HEK293 (cell line): ENCODE results near the gene ATP8A1.

Experiments
- CTCF ChIA-PET: fragments of 350-600 bp; formaldehyde crosslinking; extraction: SDS; loops from one replicate; lab custom pipeline; 2021; ENCODE audit warnings: antibody characterized with exemption; lab: Yijun Ruan, JAX
- POLR2A ChIA-PET: fragments of 300-600 bp; formaldehyde crosslinking; extraction: SDS; loops from one replicate; lab custom pipeline; 2020; ENCODE audit warnings: antibody characterized with exemption, inconsistent platforms; lab: Yijun Ruan, JAX
- H3K27ac ChIP-seq: fragments of 200-500 bp; sonication (Bioruptor generic); 2 replicates; pipeline ENCODE4 v1.5.1; 2014; ENCODE audit warnings: low read depth, low read length, control low read depth, inconsistent platforms; ENCODE audit errors: extremely low read depth
- H3K36me3 ChIP-seq, 2 experiments: fragments of 200-500 bp in 1 of 2; sonication (Bioruptor generic) in 1 of 2; 1 replicate in 1 of 2; 2 replicates in 1 of 2; pipeline ENCODE4 v1.5.1; 2014 to 2017; ENCODE audit warnings: inconsistent platforms in 2 of 2, low read length in 2 of 2; ENCODE audit not compliant: control insufficient read depth in 2 of 2, insufficient read depth in 1 of 2
- H3K4me1 ChIP-seq: fragments of 200-500 bp; sonication (Bioruptor generic); 2 replicates; pipeline ENCODE4 v1.5.1; 2014; ENCODE audit warnings: mild to moderate bottlenecking, low read length, inconsistent platforms; ENCODE audit not compliant: control insufficient read depth, insufficient read depth
- H3K4me3 ChIP-seq: 2 replicates; pipeline ENCODE4 v1.5.1; 2011; ENCODE audit warnings: low read depth, mild to moderate bottlenecking, control low read depth, low read length, moderate library complexity
- H3K9me3 ChIP-seq: fragments of 200-500 bp; sonication (Bioruptor generic); 2 replicates; pipeline ENCODE4 v1.5.1; 2014; ENCODE audit warnings: low read depth, low read length, inconsistent platforms; ENCODE audit not compliant: control insufficient read depth, insufficient read depth
- FEZF1 ChIP-seq: fragments of 450-650 bp; formaldehyde crosslinking; IDR thresholded peaks from 2 replicates; pipeline ENCODE4 v1.5.1; 2016; ENCODE audit warnings: missing biosample characterization, missing genetic modification characterization
- MYNN ChIP-seq: fragments of 450-650 bp; formaldehyde crosslinking; IDR thresholded peaks from 2 replicates; pipeline ENCODE4 v1.5.1; 2016; ENCODE audit warnings: missing biosample characterization, missing genetic modification characterization, borderline replicate concordance
- ZIC2 ChIP-seq: fragments of 450-650 bp; formaldehyde crosslinking; IDR thresholded peaks from 2 replicates; pipeline ENCODE4 v1.5.1; 2016; ENCODE audit warnings: missing biosample characterization, missing genetic modification characterization
- ZNF366 ChIP-seq: fragments of 450-650 bp; formaldehyde crosslinking; conservative IDR thresholded peaks from 2 replicates; pipeline ENCODE4 v1.5.1; 2016; ENCODE audit warnings: missing biosample characterization, missing genetic modification characterization
- ZNF837 ChIP-seq: fragments of 450-650 bp; formaldehyde crosslinking; IDR thresholded peaks from 2 replicates; pipeline ENCODE4 v1.5.1; 2016; ENCODE audit warnings: missing biosample characterization, missing genetic modification characterization
- ZNF843 ChIP-seq: fragments of 450-650 bp; formaldehyde crosslinking; IDR thresholded peaks from 2 replicates; pipeline ENCODE4 v1.5.1; 2016; ENCODE audit warnings: missing biosample characterization, missing genetic modification characterization
- ZSCAN30 ChIP-seq: fragments of 450-650 bp; IDR thresholded peaks from 2 replicates; pipeline ENCODE4 v1.5.1; 2018; ENCODE audit warnings: missing biosample characterization, mild to moderate bottlenecking, missing genetic modification characterization, moderate library complexity
- TF ChIP-seq, protein P1 (sequence below): fragments of 450-650 bp; formaldehyde crosslinking; IDR thresholded peaks from 2 replicates; pipeline ENCODE4 v1.5.1; 2016; ENCODE audit warnings: missing biosample characterization, missing genetic modification characterization
- TF ChIP-seq, protein P2 (sequence below): fragments of 450-650 bp; formaldehyde crosslinking; IDR thresholded peaks from 2 replicates; pipeline ENCODE4 v1.5.1; 2016; ENCODE audit warnings: missing biosample characterization, missing genetic modification characterization, low read depth
- TF ChIP-seq, protein P3 (sequence below): IDR thresholded peaks from 2 replicates; pipeline ENCODE4 v1.6.1; 2011; ENCODE audit warnings: mild to moderate bottlenecking, low read depth, low read length, borderline replicate concordance

Gene ATP8A1

DNA sequence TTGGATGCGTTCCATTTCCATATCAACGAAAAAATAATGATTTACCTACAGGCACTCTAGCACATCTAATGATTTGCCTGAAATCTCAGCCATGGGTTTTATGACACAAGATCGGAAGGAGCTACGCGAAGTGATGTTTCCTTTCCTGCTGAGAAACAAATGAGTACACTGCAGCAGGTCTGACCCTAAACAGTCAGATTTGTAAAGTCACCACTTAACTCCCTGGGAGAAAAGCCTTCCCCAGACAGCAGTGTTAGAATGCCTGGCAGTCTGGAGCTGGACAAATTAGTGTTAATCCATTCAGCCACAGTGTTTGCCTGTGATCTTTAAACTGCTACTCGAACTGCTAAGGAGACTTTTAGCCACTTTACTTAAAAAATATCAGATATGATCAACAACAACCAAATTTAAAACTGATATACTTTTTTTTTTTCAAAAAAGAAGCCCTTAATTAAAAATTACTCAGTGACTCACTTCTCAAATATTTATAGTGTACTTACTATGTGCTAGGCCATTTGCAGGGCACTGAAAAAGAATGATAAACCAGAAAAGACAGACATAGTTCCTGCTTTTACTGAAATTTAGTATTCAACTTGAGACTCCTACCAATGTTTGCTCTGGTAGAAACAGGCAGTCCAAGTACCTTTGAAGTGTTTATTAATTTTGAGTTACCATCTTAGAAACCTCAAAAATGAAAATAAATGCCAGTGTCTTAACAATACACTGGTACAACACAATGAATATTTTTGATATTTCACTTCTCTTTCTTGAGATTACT lies 155.1 kb downstream of the ATP8A1 start:
- ChIA-PET POLR2A (no interaction called here), CTCF (no interaction called here)
- no peak overlapping the region for H3K4me3 ChIP-seq
- peak; percentile 30; the same call in 1 of the 2 replicates for TF ChIP-seq FEZF1
- peak; percentile 91 for TF ChIP-seq ZIC2 (tag by site-specific recombination)
- TF ChIP-seq, protein P1, sequence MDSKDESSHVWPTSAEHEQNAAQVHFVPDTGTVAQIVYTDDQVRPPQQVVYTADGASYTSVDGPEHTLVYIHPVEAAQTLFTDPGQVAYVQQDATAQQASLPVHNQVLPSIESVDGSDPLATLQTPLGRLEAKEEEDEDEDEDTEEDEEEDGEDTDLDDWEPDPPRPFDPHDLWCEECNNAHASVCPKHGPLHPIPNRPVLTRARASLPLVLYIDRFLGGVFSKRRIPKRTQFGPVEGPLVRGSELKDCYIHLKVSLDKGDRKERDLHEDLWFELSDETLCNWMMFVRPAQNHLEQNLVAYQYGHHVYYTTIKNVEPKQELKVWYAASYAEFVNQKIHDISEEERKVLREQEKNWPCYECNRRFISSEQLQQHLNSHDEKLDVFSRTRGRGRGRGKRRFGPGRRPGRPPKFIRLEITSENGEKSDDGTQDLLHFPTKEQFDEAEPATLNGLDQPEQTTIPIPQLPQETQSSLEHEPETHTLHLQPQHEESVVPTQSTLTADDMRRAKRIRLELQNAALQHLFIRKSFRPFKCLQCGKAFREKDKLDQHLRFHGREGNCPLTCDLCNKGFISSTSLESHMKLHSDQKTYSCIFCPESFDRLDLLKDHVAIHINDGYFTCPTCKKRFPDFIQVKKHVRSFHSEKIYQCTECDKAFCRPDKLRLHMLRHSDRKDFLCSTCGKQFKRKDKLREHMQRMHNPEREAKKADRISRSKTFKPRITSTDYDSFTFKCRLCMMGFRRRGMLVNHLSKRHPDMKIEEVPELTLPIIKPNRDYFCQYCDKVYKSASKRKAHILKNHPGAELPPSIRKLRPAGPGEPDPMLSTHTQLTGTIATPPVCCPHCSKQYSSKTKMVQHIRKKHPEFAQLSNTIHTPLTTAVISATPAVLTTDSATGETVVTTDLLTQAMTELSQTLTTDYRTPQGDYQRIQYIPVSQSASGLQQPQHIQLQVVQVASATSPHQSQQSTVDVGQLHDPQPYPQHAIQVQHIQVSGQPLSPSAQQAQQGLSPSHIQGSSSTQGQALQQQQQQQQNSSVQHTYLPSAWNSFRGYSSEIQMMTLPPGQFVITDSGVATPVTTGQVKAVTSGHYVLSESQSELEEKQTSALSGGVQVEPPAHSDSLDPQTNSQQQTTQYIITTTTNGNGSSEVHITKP (tag by site-specific recombination): no peak
- TF ChIP-seq, all 188 proteins: peak for 2
- H3K9me3 ChIP-seq: no peaks in the 10 kb centered on the region
- no peak overlapping the region for H3K27ac ChIP-seq
- H3K4me1 ChIP-seq: no peaks in the 10 kb centered on the region
- H3K36me3 ChIP-seq: peaks cover 0 to 11% of the 10 kb centered on the region in 2 experiments; a peak in 1 of 3 replicates

DNA sequence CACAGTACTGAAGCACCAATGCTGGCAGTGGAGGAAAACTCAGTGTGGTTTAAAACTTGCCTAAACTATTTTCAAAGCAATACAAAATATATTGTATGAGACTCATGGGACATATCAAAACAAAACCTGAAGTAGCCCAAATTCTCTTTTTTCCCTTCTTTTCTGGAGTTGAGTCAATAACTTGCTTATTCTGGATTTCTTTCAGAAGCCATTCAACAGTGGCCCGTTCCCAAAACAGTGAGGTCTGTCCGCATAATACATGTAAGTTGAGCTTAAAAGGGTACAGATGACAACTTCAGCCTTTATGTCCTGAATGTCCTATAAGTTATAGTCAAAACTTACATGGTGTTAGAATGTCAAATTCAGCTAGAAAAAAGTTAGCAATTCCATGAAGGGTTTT lies 158.9 kb downstream of the ATP8A1 start:
- TF ChIP-seq, protein P2, sequence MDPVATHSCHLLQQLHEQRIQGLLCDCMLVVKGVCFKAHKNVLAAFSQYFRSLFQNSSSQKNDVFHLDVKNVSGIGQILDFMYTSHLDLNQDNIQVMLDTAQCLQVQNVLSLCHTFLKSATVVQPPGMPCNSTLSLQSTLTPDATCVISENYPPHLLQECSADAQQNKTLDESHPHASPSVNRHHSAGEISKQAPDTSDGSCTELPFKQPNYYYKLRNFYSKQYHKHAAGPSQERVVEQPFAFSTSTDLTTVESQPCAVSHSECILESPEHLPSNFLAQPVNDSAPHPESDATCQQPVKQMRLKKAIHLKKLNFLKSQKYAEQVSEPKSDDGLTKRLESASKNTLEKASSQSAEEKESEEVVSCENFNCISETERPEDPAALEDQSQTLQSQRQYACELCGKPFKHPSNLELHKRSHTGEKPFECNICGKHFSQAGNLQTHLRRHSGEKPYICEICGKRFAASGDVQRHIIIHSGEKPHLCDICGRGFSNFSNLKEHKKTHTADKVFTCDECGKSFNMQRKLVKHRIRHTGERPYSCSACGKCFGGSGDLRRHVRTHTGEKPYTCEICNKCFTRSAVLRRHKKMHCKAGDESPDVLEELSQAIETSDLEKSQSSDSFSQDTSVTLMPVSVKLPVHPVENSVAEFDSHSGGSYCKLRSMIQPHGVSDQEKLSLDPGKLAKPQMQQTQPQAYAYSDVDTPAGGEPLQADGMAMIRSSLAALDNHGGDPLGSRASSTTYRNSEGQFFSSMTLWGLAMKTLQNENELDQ (tag by site-specific recombination): no peak
- TF ChIP-seq ZNF837 (tag by site-specific recombination) (no peak), ZNF366 (tag by site-specific recombination) (no peak), MYNN (no peak), ZNF843 (no peak)
- TF ChIP-seq, protein P3, sequence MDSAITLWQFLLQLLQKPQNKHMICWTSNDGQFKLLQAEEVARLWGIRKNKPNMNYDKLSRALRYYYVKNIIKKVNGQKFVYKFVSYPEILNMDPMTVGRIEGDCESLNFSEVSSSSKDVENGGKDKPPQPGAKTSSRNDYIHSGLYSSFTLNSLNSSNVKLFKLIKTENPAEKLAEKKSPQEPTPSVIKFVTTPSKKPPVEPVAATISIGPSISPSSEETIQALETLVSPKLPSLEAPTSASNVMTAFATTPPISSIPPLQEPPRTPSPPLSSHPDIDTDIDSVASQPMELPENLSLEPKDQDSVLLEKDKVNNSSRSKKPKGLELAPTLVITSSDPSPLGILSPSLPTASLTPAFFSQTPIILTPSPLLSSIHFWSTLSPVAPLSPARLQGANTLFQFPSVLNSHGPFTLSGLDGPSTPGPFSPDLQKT: no peak
- CTCF ChIA-PET: interaction anchor here (1.3 kb wide), 1 partner anchor 126 kb away, joined by 3 read pairs; no protein-coding TSS in a partner anchor
- POLR2A ChIA-PET: no interaction called here

DNA sequence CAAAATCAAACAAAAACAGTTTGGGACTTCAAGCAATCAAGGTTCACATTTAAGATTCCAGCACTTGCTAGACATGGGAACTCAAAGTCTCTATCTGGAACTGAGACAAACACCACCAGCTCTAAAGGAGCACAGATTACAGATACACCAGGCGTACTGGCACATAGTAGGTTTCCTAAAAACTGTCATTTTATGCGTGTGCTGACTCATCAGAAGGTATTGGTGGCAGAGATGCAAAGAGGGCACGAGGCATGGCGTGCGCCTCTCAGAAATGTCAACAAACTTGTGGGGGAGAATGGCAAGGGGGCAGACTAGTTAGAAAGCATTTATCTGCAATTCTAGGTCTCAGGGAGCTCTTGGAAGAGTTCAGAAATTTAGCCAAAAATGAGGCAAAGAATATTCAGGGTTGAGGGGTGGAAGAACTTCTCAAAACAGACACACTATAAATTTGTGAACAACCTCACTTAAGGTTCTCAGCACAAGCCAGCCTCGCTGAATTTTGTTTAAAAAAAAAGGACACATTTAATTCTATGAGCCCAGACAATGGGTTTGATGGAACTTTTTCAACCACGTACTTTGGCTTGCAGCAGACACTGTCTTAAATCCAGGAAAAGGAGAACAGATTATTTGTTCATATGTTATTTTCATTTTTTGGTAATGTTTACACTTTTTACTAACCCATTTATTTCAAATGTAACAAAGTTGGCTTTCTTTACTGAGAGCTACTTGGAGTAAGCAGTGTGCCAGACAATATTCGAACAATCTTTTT lies 159.6 kb downstream of the ATP8A1 start:
- CTCF ChIA-PET: no interaction called here
- Histone ChIP-seq H3K36me3 (no peaks in the 10 kb centered on the region), H3K4me3 (no peak overlapping the region), H3K4me1 (no peaks in the 10 kb centered on the region), H3K27ac (no peak overlapping the region), H3K9me3 (no peaks in the 10 kb centered on the region)
- POLR2A ChIA-PET: no interaction called here
- no peak for TF ChIP-seq ZSCAN30

More for the DNA sequence above, 158.9 kb downstream of the ATP8A1 start:
- H3K27ac ChIP-seq: no peak overlapping the region
- no peaks in the 10 kb centered on the region for H3K36me3 ChIP-seq
- H3K9me3 ChIP-seq: no peaks in the 10 kb centered on the region
- H3K4me1 ChIP-seq: no peaks in the 10 kb centered on the region
- no peak overlapping the region for H3K4me3 ChIP-seq
